T-cell (primary cell): ENCODE measurements around the gene C9orf72. TPM values are rescaled to one million over a fixed set of nuclear protein-coding genes. Genes with fewer than 3 reads are reported as not detected.
"Not testable (repeated sequence)": the region's sequence is repeated elsewhere in the genome, so short reads cannot be mapped to it uniquely, and the experiment has no call there.

ENCODE experiments used
- ATAC-seq, 4 experiments: fragments of 200-7000 bp in 3 of 4; fragments of 150-1000 bp in 1 of 4; cut with Tn5 transposase; replicated peaks in 1 of 4; 1 replicate in 3 of 4; 2 replicates in 1 of 4; pipeline ENCODE4 v1.10.0; 2021; ENCODE audit warnings: moderate library complexity in 3 of 4, mild to moderate bottlenecking in 2 of 4, moderate number of reproducible peaks in 1 of 4
- CTCF ChIA-PET, 2 donors: fragments of 300-600 bp; sonication (Branson Sonifier 250); formaldehyde crosslinking; loops; one replicate each; lab custom pipeline; 2022; ENCODE audit warnings: antibody characterized with exemption in 2 of 2; lab: Charles Lee
- POLR2A ChIA-PET, 2 donors: fragments of 300-600 bp; sonication (Branson Sonifier 250); formaldehyde crosslinking; loops; one replicate each; lab custom pipeline; 2022; ENCODE audit warnings: antibody characterized with exemption in 2 of 2; lab: Charles Lee
- DNase-seq, 35 experiments: peaks; one replicate each; pipeline versions ENCODE4 v3.0.0 to v3.0.0-alpha.2; 2013 to 2023
- H3K27ac ChIP-seq: one replicate; pipeline ENCODE4 v1.5.1; 2013; ENCODE audit warnings: low read length
- H3K27me3 ChIP-seq, 2 experiments: replicated peaks in 1 of 2; 1 replicate in 1 of 2; 2 replicates in 1 of 2; pipeline versions ENCODE4 v1.6.1 to v1.7.0; 2013; ENCODE audit warnings: low read length in 1 of 2, mixed read lengths in 1 of 2; ENCODE audit not compliant: control insufficient read depth in 2 of 2, insufficient read depth in 2 of 2; ENCODE audit errors: extremely low read depth in 1 of 2
- H3K36me3 ChIP-seq, 2 donors: 1 replicate in 1 of 2; 2 replicates in 1 of 2; pipeline versions ENCODE4 v1.6.1 to v1.7.0; 2013; ENCODE audit warnings: low read length in 1 of 2; ENCODE audit not compliant: control insufficient read depth in 2 of 2, insufficient read depth in 1 of 2; ENCODE audit errors: extremely low read depth in 1 of 2
- H3K4me1 ChIP-seq, 2 experiments: 1 replicate in 1 of 2; 2 replicates in 1 of 2; pipeline versions ENCODE4 v1.6.1 to v1.7.0; 2013; ENCODE audit warnings: low read length in 2 of 2, mixed read lengths in 1 of 2; ENCODE audit not compliant: insufficient read depth in 2 of 2, control insufficient read depth in 1 of 2; ENCODE audit errors: extremely low read depth in 1 of 2
- H3K4me3 ChIP-seq, 2 donors: 1 replicate in 1 of 2; 2 replicates in 1 of 2; pipeline versions ENCODE4 v1.5.1 to v1.7.0; 2013; ENCODE audit warnings: mild to moderate bottlenecking in 2 of 2, low read length in 1 of 2, moderate library complexity in 1 of 2; ENCODE audit not compliant: control insufficient read depth in 1 of 2; ENCODE audit errors: extremely low read depth in 1 of 2
- H3K9me3 ChIP-seq: 2 replicates; pipeline ENCODE4 v1.7.0; 2013
- H3K27ac Mint-ChIP-seq, 2 donors: one replicate each; pipeline ENCODE4 v1.8.0; 2020 to 2021; ENCODE audit warnings: mild to moderate bottlenecking in 2 of 2, mixed read lengths in 2 of 2
- H3K27me3 Mint-ChIP-seq, 2 donors: one replicate each; pipeline ENCODE4 v1.8.0; 2021 to 2022; ENCODE audit warnings: mixed read lengths in 2 of 2
- H3K36me3 Mint-ChIP-seq: one replicate; pipeline ENCODE4 v1.8.0; 2021; ENCODE audit warnings: mixed read lengths
- H3K4me1 Mint-ChIP-seq, 3 donors: one replicate each; pipeline ENCODE4 v1.8.0; 2020 to 2022; ENCODE audit warnings: mixed read lengths in 3 of 3, mild to moderate bottlenecking in 1 of 3
- H3K4me3 Mint-ChIP-seq, 3 donors: one replicate each; pipeline ENCODE4 v1.8.0; 2020 to 2022; ENCODE audit warnings: mild to moderate bottlenecking in 3 of 3, mixed read lengths in 3 of 3, moderate library complexity in 3 of 3
- H3K9me3 Mint-ChIP-seq, 3 donors: one replicate each; pipeline ENCODE4 v1.8.0; 2020 to 2022; ENCODE audit warnings: mixed read lengths in 3 of 3
- WGBS: methylation state at CpG from one replicate; pipeline ENCODE4 v1.1.5; 2013; ENCODE audit warnings: missing lambda C conversion rate; ENCODE audit not compliant: insufficient coverage; 5-methylcytosine and 5-hydroxymethylcytosine counted together
- total RNA-seq, 35 experiments: library from RNA in 6 of 35; stranded (reverse) in 6 of 35; fragments of 120-200 nt in 1 of 35; gene quantifications; one replicate each; pipeline versions ENCODE4 v1.2.1 to v1.2.4 and lab custom pipeline; 2013 to 2026

C9orf72 gene, protein sequence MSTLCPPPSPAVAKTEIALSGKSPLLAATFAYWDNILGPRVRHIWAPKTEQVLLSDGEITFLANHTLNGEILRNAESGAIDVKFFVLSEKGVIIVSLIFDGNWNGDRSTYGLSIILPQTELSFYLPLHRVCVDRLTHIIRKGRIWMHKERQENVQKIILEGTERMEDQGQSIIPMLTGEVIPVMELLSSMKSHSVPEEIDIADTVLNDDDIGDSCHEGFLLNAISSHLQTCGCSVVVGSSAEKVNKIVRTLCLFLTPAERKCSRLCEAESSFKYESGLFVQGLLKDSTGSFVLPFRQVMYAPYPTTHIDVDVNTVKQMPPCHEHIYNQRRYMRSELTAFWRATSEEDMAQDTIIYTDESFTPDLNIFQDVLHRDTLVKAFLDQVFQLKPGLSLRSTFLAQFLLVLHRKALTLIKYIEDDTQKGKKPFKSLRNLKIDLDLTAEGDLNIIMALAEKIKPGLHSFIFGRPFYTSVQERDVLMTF
- total RNA-seq (10 to 100 TPM; 17.8 to 29.3 (median 20.6) TPM), total RNA-seq (lab: John Stamatoyannopoulos, UW) (7.7 to 68.1 (median 39.2) reads per million in 29 experiments)
- 30.0 TPM for total RNA-seq (2013)

DNA sequence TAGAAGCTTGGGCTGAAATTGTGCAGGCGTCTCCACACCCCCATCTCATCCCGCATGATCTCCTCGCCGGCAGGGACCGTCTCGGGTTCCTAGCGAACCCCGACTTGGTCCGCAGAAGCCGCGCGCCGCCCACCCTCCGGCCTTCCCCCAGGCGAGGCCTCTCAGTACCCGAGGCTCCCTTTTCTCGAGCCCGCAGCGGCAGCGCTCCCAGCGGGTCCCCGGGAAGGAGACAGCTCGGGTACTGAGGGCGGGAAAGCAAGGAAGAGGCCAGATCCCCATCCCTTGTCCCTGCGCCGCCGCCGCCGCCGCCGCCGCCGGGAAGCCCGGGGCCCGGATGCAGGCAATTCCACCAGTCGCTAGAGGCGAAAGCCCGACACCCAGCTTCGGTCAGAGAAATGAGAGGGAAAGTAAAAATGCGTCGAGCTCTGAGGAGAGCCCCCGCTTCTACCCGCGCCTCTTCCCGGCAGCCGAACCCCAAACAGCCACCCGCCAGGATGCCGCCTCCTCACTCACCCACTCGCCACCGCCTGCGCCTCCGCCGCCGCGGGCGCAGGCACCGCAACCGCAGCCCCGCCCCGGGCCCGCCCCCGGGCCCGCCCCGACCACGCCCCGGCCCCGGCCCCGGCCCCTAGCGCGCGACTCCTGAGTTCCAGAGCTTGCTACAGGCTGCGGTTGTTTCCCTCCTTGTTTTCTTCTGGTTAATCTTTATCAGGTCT is at the start of gene C9orf72:
TSS of gene C9orf72 (minus strand) at position 564 of the 716 bp plus-strand sequence. CDS start 6,361 bp downstream, outside the sequence.
- Mint-ChIP-seq H3K27me3 (no peaks in the 10 kb centered on the region), H3K9me3 (peaks cover 2% of the 10 kb centered on the region in 3 donors), H3K4me3 (peak within 1 kb of the TSS; percentile 90 to 96 (median 95)), H3K4me1 (peaks cover 33 to 44% (median 39%) of the 10 kb centered on the region in 3 donors), H3K27ac (peak within 1 kb of the TSS; percentile 99), H3K36me3 (no peaks in the 10 kb centered on the region)
- no peaks in the 10 kb centered on the region for H3K9me3 ChIP-seq
- peaks cover 7 to 13% of the 10 kb centered on the region in 2 experiments for H3K4me1 ChIP-seq
- peak within 1 kb of the TSS; percentile 85 to 87 for H3K4me3 ChIP-seq
- DNase-seq (peak; percentile 73 to 92 (median 88)), ATAC-seq (peak; percentile 74 to 85 (median 80))
- WGBS = under 1% methylated on average over 50 of the region's 72 CpGs
- POLR2A ChIA-PET = interaction anchor here (0.5 to 1.2 kb wide), 4 partner anchors 11 to 1289 kb away, joined by 3 to 5 read pairs (median 3); partner anchors contain the start of gene IFT74 (in 1 of the 2)
- peak within 1 kb of the TSS; percentile 95 for H3K27ac ChIP-seq
- CTCF ChIA-PET = interaction anchor here in 1 of 2 donors (0.6 to 0.8 kb wide), 2 partner anchors 14 to 18 kb away, joined by 3 read pairs; no protein-coding TSS in a partner anchor
- H3K27me3 ChIP-seq = no peaks in the 10 kb centered on the region
- no peaks in the 10 kb centered on the region for H3K36me3 ChIP-seq

DNA sequence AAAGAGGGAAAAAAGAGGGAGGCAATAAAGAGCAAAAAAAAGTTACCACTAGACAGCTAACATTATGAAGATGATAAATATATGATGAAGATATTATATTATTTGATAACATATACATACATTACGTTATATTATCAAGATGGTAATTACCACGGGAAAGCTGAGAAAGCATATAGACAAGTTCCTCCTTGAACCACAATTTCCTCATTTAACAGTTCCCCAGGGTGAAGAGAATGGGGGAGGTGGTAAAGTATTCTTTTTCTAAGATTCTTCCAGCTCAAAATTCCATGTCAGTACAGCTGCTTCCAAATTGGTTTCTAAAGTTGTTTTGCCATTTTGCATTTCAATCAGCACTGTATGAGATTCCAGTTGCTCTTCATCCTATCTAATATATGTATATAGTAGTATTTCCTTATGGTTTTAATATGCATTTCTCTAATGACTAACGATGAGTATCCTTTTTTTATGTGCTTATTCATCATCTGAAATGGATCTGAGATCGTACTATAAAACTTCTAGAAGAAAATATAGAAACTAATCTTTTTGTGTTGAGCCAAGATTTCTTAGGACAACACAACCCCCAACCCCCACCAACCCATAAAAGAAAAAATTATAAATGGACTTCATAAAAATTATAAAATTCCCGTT is 49.5 kb upstream of the C9orf72 start:
- Mint-ChIP-seq H3K9me3 (no peaks in the 10 kb centered on the region), H3K27me3 (peaks cover 3 to 4% of the 10 kb centered on the region in 2 donors), H3K27ac (no peak overlapping the region), H3K4me3 (no peak overlapping the region), H3K36me3 (no peaks in the 10 kb centered on the region), H3K4me1 (no peaks in the 10 kb centered on the region)
- H3K27me3 ChIP-seq = no peaks in the 10 kb centered on the region
- H3K27ac ChIP-seq = no peak overlapping the region
- DNase-seq (no peak), ATAC-seq (no peak)
- H3K9me3 ChIP-seq = no peaks in the 10 kb centered on the region
- ChIA-PET CTCF (no interaction called here), POLR2A (interaction anchor here in 1 of 2 donors (0.6 kb wide), 1 partner anchor 389 kb away, joined by 5 read pairs; no protein-coding TSS in a partner anchor)
- no peak overlapping the region for H3K4me3 ChIP-seq
- H3K36me3 ChIP-seq = no peaks in the 10 kb centered on the region
- no CpG with 5 or more reads among the region's 5 CpGs for WGBS
- no peaks in the 10 kb centered on the region for H3K4me1 ChIP-seq

DNA sequence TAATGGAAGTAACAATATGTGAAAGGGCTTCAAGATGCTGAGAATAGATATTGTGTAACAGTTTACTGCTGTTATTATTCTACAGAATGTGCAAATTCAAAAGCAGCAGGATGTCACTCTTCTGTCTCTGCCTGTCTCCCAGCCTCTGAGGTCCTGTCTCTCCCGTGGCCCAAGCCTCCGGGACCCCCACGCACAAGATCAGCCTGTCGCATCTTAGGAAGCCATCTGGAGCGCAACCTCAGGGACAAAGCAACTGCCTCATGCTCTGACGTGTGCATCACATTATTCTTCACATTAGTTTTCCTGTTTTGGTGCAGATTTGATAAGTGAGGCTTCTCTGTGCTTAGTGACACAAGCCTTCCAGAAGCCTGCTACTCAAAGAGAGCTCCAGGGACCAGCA is 46.5 kb upstream of the C9orf72 start:
- ChIA-PET POLR2A (interaction anchor here in 1 of 2 donors (0.5 kb wide), 1 partner anchor 61 kb away, joined by 4 read pairs; no protein-coding TSS in a partner anchor), CTCF (no interaction called here)
- Histone ChIP-seq H3K4me1 (no peaks in the 10 kb centered on the region), H3K36me3 (no peaks in the 10 kb centered on the region), H3K27ac (no peak overlapping the region), H3K27me3 (peaks cover 0 to 6% of the 10 kb centered on the region in 2 experiments), H3K4me3 (no peak overlapping the region), H3K9me3 (no peaks in the 10 kb centered on the region)
- Mint-ChIP-seq H3K9me3 (no peaks in the 10 kb centered on the region), H3K4me3 (no peak overlapping the region), H3K4me1 (no peaks in the 10 kb centered on the region), H3K27ac (no peak overlapping the region), H3K36me3 (no peaks in the 10 kb centered on the region), H3K27me3 (peaks cover 9% of the 10 kb centered on the region in 2 donors)
- 68% methylated on average over 5 of the region's 6 CpGs for WGBS
- DNase-seq (no peak), ATAC-seq (no peak)

GRCh38 chr9:27618066-27618465 is 44.8 kb upstream of the C9orf72 start:
- H3K4me1 ChIP-seq = no peaks in the 10 kb centered on the region
- no CpG with 5 or more reads among the region's 4 CpGs for WGBS
- Mint-ChIP-seq H3K9me3 (no peaks in the 10 kb centered on the region), H3K4me1 (no peaks in the 10 kb centered on the region), H3K27ac (no peak overlapping the region), H3K36me3 (no peaks in the 10 kb centered on the region), H3K27me3 (peaks cover 14 to 15% of the 10 kb centered on the region in 2 donors), H3K4me3 (no peak overlapping the region)
- ChIA-PET POLR2A (no interaction called here), CTCF (no interaction called here)
- no peak for DNase-seq
- no peak overlapping the region for H3K4me3 ChIP-seq
- H3K27ac ChIP-seq = no peak overlapping the region
- peaks cover 0 to 13% of the 10 kb centered on the region in 2 experiments for H3K27me3 ChIP-seq
- H3K36me3 ChIP-seq = no peaks in the 10 kb centered on the region
- ATAC-seq = no peak
- no peaks in the 10 kb centered on the region for H3K9me3 ChIP-seq

GRCh38 chr9:27614551-27614950 is 41.3 kb upstream of the C9orf72 start:
- H3K27me3 ChIP-seq = peaks cover 0 to 18% of the 10 kb centered on the region in 2 experiments
- Mint-ChIP-seq H3K9me3 (no peaks in the 10 kb centered on the region), H3K4me3 (no peak overlapping the region), H3K4me1 (no peaks in the 10 kb centered on the region), H3K27me3 (peaks cover 19 to 28% of the 10 kb centered on the region in 2 donors), H3K27ac (no peak overlapping the region), H3K36me3 (no peaks in the 10 kb centered on the region)
- no peak overlapping the region for H3K4me3 ChIP-seq
- no peaks in the 10 kb centered on the region for H3K4me1 ChIP-seq
- no peak for DNase-seq
- H3K27ac ChIP-seq = no peak overlapping the region
- no peaks in the 10 kb centered on the region for H3K36me3 ChIP-seq
- no peaks in the 10 kb centered on the region for H3K9me3 ChIP-seq
- POLR2A ChIA-PET = no interaction called here
- no peak for ATAC-seq
- WGBS = 82% methylated on average over 6 of the region's 11 CpGs
- CTCF ChIA-PET = no interaction called here

DNA sequence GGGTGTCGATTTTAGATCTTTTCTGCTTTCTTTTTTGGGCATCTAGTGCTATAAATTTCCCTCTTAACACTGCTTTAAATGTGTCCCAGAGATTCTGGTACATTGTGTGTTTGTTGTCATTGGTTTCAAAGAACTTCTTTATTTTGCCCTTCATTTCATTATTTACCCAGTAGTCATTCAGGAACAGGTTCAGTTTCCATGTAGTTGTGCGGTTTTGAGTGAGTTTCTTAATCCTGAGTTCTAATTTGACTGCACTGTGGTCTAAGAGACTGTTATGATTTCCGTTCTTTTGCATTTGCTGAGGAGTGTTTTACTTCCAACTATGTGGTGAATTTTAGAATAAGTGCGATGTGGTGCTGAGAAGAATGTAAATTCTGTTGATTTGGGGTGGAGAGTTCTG is 38.8 kb upstream of the C9orf72 start:
- 69% methylated on average over 3 of the region's 4 CpGs for WGBS
- H3K36me3 ChIP-seq, DNase-seq: not testable (repeated sequence)

More for the DNA sequence above, 38.8 kb upstream of the C9orf72 start:
- H3K4me1 Mint-ChIP-seq, H3K4me1 ChIP-seq, H3K27ac ChIP-seq, H3K4me3 Mint-ChIP-seq, H3K36me3 Mint-ChIP-seq, H3K9me3 Mint-ChIP-seq, ATAC-seq, H3K4me3 ChIP-seq, CTCF ChIA-PET, H3K27ac Mint-ChIP-seq, POLR2A ChIA-PET, H3K9me3 ChIP-seq: not testable (repeated sequence)
- H3K27me3 Mint-ChIP-seq = peaks cover 19 to 29% of the 10 kb centered on the region in 2 donors
- H3K27me3 ChIP-seq = peaks cover 0 to 18% of the 10 kb centered on the region in 2 experiments
